GM12865 (cell line): ENCODE measurements around the gene IGF1.

Source experiments
- DNase-seq: peaks from one replicate; pipeline ENCODE4 v3.0.0; 2010; ENCODE audit warnings: low read depth
- H3K4me3 ChIP-seq: 2 replicates; pipeline ENCODE4 v1.5.1; 2011; ENCODE audit warnings: mild to moderate bottlenecking, low read depth, low read length, control low read depth
- TF ChIP-seq, protein P1 (sequence below): IDR thresholded peaks from 2 replicates; pipeline ENCODE4 v1.5.1; 2011; ENCODE audit warnings: low read length, control low read depth, low read depth, inconsistent platforms; ENCODE audit not compliant: insufficient read depth; ENCODE audit errors: missing control alignments

Gene IGF1

DNA sequence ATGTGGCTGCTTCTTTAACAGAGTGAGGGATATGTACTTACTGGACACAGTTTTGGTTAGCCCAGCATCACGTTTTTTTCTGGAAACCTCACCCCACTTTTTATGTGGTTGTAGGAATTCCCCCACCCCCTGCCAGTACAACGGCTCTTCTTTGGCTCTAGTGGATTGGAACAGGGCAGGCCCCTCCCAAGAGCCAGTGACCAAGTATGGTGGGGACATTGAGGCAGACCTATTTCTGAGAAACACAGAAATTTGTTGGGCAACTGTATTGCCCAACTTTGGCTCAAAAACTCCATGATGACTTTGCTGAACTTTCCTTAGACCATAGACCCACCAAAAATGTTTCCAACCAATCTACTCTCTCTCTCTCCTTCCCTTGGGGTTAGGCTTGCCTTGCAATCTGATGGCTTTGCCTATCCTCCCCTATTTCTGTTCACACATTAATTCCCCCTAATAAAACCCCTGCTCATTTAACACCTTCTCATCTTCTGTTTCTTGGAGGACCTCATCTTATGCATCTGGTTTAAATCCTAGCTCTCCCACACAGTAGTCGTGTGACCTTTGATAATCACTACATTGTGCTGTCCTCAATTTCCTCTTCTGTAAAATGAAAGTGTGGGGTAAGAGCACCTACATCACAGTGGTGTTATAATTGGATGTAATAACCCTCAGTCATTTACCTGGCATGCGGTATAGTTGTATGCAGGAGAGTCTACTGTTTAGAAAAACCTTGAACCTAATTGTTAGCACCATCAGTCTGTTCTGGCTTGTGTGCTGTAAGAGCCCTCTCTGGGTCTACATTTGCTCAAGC lies 71.7 kb downstream of the IGF1 start:
- no peak for DNase-seq
- H3K4me3 ChIP-seq: no peak overlapping the region
- TF ChIP-seq, protein P1, sequence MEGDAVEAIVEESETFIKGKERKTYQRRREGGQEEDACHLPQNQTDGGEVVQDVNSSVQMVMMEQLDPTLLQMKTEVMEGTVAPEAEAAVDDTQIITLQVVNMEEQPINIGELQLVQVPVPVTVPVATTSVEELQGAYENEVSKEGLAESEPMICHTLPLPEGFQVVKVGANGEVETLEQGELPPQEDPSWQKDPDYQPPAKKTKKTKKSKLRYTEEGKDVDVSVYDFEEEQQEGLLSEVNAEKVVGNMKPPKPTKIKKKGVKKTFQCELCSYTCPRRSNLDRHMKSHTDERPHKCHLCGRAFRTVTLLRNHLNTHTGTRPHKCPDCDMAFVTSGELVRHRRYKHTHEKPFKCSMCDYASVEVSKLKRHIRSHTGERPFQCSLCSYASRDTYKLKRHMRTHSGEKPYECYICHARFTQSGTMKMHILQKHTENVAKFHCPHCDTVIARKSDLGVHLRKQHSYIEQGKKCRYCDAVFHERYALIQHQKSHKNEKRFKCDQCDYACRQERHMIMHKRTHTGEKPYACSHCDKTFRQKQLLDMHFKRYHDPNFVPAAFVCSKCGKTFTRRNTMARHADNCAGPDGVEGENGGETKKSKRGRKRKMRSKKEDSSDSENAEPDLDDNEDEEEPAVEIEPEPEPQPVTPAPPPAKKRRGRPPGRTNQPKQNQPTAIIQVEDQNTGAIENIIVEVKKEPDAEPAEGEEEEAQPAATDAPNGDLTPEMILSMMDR: no peak

DNA sequence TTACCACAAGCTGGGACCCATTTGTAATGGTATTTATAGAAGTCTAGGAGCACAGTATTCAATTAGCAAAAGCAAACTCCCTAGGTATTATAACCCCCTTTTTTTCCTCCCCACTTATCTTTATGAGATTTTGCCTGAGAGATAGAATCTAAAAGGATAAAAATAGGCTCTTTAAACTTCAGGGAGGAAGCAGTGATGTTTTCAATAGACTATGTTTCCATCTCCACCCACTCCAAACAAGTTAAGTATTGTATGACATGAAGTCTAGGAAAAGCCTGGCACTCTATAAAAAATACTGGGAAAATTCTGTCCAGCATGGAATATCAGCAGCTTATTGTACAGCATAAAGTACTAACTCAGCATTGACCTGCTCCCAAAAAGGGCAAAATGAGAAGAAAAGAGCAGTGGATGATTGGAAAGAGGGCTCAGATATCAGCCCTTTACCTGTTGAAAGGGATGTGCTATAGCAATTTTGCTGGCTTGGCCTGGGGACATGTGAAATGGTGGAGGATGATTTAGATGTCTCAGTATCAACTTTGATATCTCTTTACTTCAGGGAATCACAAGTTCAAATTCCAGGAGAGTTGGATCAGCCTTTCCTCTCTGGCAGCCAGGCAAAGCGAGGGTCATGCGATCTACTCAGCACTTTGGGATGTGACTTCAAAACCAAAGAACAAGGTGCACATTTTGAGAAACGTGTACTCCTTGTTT lies 72.4 kb downstream of the IGF1 start:
- no peak for DNase-seq
- TF ChIP-seq, protein P1: no peak
- no peak overlapping the region for H3K4me3 ChIP-seq

DNA sequence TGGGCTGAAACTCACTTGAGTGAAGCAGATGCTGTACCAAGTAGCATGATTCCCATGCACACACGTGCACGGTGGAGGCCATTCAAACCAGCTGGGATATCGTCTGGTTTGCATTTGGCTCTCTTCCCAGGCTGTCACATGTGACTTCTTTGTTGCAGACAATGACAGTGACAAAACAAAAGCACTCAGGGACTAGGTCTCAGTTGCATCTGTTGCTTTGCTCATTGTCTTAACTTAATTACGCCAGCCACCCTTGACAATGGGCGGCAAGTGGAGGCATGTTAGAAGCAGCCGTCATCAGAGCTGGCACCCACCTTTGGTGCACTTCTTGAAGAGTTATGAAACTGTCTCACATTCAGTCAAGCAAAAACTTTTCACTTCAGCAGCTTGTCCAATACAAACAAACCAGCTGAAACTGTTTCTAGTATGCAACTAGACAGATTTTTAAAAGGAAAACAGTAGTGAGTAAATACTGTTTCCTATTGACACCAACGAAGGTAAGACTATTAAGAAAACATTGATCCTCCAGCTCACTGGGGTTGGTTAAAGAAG lies 74.3 kb downstream of the IGF1 start:
- DNase-seq: peak; percentile 59
- no peak overlapping the region for H3K4me3 ChIP-seq
- TF ChIP-seq, protein P1: no peak

DNA sequence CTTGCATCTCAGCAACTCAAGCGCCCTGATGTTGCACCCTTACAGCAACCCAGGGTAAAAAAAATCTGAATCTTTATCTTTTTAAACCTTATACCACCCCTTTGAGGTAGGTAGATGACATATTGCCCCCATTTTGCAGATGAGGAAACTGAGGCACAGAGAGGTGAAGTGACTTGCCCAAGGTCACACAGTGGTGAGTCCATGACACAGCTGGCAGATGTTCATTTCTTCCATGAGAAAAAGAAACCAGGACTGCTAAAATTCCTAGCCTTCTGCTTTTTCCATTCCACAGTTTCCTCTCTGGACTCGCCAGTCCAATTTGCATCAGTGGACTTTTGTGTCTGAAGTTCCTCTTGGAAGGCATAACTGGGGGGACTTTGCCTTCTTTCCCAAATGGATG lies 79.3 kb downstream of the IGF1 start:
- no peak overlapping the region for H3K4me3 ChIP-seq
- no peak for DNase-seq
- TF ChIP-seq, protein P1: no peak

DNA sequence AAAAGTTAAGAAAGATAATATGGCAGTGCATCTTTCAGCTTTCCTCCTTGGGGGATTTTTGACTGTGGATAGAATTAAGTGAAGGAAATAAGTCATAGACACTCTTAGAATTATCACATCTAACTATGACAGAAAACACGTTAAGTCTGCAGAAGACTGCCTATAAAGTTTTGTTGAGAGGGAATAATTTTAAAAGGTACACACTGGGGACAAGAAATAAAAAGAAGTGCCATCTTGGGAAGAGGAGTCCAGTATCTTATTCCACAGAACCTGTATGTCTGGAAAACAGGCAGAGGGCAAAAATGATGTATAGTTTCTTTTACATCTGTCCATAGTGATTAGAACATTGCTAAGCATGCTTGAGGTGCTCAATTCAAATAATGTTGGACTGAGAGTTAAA lies 80.7 kb downstream of the IGF1 start:
- no peak overlapping the region for H3K4me3 ChIP-seq
- TF ChIP-seq, protein P1: no peak
- no peak for DNase-seq

DNA sequence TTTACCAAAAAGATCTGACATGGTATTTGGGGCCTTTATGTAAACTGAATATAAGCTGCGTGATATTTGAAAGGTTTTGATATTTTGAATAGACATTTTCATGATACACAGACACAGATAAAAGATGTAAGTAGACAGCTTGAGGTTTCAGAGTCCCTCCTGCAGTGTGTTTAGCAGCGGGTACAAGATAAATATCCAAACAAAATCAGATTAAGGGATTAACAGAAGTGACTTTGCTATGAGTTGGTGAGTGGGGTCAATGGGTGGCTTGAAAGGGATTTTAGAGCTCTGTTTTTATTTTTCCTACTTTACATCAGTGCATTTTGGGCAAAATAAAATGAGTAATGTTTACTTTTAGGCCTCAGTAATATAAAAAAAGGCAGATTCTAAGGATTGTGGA lies 84.1 kb downstream of the IGF1 start:
- TF ChIP-seq, protein P1: no peak
- no peak for DNase-seq
- H3K4me3 ChIP-seq: no peak overlapping the region
